HL-60 (cell line): Measurements from ENCODE around the gene CDH2.

Source experiments
- DNase-seq, 2 experiments: peaks; one replicate each; pipeline ENCODE4 v3.0.0-alpha.2; 2010 to 2020; ENCODE audit warnings: low read depth in 1 of 2, low spot score in 1 of 2
- H3K27ac ChIP-seq: fragments of 250-450 bp; sonication (Bioruptor Pico); replicated peaks from 2 replicates; pipeline ENCODE4 v1.5.1; 2020; ENCODE audit warnings: mild to moderate bottlenecking, moderate library complexity
- H3K27me3 ChIP-seq: fragments of 250-450 bp; sonication (Bioruptor Pico); 2 replicates; pipeline ENCODE4 v1.5.1; 2021; ENCODE audit warnings: mild to moderate bottlenecking, moderate library complexity; ENCODE audit not compliant: insufficient read depth, poor library complexity, severe bottlenecking
- H3K4me3 ChIP-seq: replicated peaks from 2 replicates; pipeline ENCODE4 v1.5.1; 2011; ENCODE audit warnings: mild to moderate bottlenecking, control low read depth, low read length; ENCODE audit not compliant: insufficient read depth
- GABPA ChIP-seq: IDR thresholded peaks from 2 replicates; pipeline ENCODE4 v1.6.1; 2012; ENCODE audit warnings: low read depth
- POLR2AphosphoS5 ChIP-seq: IDR thresholded peaks from 2 replicates; pipeline ENCODE4 v1.6.1; 2012; ENCODE audit warnings: low read depth
- SPI1 ChIP-seq: IDR thresholded peaks from 2 replicates; pipeline ENCODE4 v1.6.1; 2012; ENCODE audit warnings: low read depth, mild to moderate bottlenecking, borderline replicate concordance
- TF ChIP-seq, protein P1 (sequence below): IDR thresholded peaks from one replicate; pipeline ENCODE4 v1.5.1; 2011; ENCODE audit warnings: low read length, control low read depth, inconsistent platforms; ENCODE audit not compliant: insufficient read depth
- TF ChIP-seq, protein P2 (sequence below): IDR thresholded peaks from 2 replicates; pipeline ENCODE4 v1.6.1; 2012; ENCODE audit warnings: low read depth; ENCODE audit not compliant: insufficient replicate concordance

The CDH2 gene

DNA sequence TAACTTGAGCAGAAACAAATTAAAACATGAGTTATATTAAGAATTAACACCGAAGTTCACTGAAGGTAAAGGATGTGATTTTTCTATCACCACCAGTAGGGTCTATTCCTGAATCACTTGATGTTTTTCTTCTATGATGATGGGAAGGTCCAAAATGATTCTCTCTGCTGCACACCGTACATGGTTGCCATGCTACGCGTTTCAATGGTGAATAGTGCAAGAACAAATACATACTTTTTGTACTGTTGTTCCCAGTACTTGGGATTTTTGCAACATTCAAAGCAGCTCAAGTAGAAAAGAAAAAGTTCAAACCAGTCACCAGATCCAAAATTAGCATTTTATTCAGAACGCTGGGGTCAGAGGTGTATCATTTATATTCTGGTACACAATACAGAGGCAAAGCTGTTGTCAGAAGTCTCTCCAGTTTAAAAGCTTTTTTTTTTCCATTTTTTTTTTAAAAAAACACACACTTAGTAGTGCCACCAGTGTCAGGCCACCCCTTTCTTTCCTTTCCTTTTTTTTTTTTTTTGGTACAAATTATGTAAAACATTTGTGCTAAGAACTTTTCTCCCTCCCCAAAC lies 226.2 kb downstream of the CDH2 start:
- DNase-seq = no peak
- TF ChIP-seq SPI1 = no peak
- no peak for TF ChIP-seq GABPA
- TF ChIP-seq, protein P1, sequence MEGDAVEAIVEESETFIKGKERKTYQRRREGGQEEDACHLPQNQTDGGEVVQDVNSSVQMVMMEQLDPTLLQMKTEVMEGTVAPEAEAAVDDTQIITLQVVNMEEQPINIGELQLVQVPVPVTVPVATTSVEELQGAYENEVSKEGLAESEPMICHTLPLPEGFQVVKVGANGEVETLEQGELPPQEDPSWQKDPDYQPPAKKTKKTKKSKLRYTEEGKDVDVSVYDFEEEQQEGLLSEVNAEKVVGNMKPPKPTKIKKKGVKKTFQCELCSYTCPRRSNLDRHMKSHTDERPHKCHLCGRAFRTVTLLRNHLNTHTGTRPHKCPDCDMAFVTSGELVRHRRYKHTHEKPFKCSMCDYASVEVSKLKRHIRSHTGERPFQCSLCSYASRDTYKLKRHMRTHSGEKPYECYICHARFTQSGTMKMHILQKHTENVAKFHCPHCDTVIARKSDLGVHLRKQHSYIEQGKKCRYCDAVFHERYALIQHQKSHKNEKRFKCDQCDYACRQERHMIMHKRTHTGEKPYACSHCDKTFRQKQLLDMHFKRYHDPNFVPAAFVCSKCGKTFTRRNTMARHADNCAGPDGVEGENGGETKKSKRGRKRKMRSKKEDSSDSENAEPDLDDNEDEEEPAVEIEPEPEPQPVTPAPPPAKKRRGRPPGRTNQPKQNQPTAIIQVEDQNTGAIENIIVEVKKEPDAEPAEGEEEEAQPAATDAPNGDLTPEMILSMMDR = no peak
- TF ChIP-seq, protein P2, sequence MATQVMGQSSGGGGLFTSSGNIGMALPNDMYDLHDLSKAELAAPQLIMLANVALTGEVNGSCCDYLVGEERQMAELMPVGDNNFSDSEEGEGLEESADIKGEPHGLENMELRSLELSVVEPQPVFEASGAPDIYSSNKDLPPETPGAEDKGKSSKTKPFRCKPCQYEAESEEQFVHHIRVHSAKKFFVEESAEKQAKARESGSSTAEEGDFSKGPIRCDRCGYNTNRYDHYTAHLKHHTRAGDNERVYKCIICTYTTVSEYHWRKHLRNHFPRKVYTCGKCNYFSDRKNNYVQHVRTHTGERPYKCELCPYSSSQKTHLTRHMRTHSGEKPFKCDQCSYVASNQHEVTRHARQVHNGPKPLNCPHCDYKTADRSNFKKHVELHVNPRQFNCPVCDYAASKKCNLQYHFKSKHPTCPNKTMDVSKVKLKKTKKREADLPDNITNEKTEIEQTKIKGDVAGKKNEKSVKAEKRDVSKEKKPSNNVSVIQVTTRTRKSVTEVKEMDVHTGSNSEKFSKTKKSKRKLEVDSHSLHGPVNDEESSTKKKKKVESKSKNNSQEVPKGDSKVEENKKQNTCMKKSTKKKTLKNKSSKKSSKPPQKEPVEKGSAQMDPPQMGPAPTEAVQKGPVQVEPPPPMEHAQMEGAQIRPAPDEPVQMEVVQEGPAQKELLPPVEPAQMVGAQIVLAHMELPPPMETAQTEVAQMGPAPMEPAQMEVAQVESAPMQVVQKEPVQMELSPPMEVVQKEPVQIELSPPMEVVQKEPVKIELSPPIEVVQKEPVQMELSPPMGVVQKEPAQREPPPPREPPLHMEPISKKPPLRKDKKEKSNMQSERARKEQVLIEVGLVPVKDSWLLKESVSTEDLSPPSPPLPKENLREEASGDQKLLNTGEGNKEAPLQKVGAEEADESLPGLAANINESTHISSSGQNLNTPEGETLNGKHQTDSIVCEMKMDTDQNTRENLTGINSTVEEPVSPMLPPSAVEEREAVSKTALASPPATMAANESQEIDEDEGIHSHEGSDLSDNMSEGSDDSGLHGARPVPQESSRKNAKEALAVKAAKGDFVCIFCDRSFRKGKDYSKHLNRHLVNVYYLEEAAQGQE = no peak
- TF ChIP-seq POLR2AphosphoS5 = no peak
- H3K27me3 ChIP-seq = no peaks in the 10 kb centered on the region
- H3K4me3 ChIP-seq = no peak overlapping the region
- H3K27ac ChIP-seq = no peak overlapping the region

DNA sequence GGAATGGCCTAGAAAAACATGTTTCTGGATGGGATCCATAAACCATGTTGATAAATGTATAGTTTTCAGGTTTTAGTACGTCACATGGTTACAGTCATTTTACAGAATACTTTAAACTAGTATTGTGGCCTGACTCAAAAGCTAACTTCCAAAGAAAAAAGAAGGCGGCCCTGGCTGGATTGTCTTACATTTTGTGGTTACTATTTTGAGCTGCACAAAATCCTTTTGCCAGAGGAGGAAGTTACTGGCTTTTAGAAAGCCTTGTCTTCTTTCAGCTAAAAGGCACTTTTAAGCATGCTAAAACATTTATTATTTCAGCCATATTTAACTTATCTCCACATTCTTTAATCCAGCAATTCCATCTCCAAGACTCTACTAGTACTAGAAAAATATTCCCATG lies 227.9 kb downstream of the CDH2 start:
- no peak overlapping the region for H3K4me3 ChIP-seq
- DNase-seq = no peak
- TF ChIP-seq, protein P2 = no peak
- TF ChIP-seq POLR2AphosphoS5 (no peak), SPI1 (no peak)
- TF ChIP-seq, protein P1 = no peak
- H3K27me3 ChIP-seq = no peaks in the 10 kb centered on the region
- no peak overlapping the region for H3K27ac ChIP-seq

DNA sequence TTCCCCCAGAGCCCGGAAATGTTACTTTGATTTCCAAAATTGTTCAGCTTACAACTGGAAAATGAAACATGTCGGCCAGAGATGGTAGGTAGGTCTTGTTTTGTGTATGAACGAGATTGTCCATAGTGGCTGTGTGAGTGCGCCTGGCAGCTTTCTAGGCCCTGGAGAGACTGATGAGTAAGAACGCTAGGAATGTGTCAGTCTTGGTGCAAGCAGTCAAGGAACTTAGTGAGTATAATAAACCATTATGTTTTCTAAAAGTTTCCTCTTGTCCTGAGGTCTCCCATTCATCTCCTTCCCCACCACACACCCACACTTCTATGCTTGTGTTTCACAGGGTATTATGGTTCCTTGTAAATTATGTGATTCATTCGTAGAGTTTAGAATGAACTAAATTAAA lies 234.2 kb downstream of the CDH2 start:
- TF ChIP-seq GABPA (no peak), POLR2AphosphoS5 (no peak), SPI1 (no peak)
- TF ChIP-seq, protein P1 = no peak
- TF ChIP-seq, protein P2 = no peak
- DNase-seq = no peak
- no peak overlapping the region for H3K27ac ChIP-seq

More for the DNA sequence above, 234.2 kb downstream of the CDH2 start:
- Histone ChIP-seq H3K27me3 (no peaks in the 10 kb centered on the region), H3K4me3 (no peak overlapping the region)
